Measurements from ENCODE around the gene FRYL. TPM values are rescaled to one million over a fixed set of nuclear protein-coding genes. Genes with fewer than 3 reads are reported as not detected.

Gene FRYL
- polyA plus RNA-seq, 3 donors, result 10.8 to 15.8 (median 14.4) TPM

GRCh38 chr4:48557478-48557877 is 222.6 kb downstream of the FRYL start:
- H3K27me3 Mint-ChIP-seq (ENCODE audit: low read depth in 3 of 3), result no peaks in the 10 kb centered on the region

GRCh38 chr4:48556268-48556667 is 223.8 kb downstream of the FRYL start:
- no peak overlapping the region for H3K27ac ChIP-seq (ENCODE audit: low read depth in 1 of 2, low read length in 2 of 2)

More at GRCh38 chr4:48557478-48557877, 222.6 kb downstream of the FRYL start:
- H3K27ac ChIP-seq (ENCODE audit: low read depth in 1 of 2, low read length in 2 of 2), result no peak overlapping the region
- H3K79me2 ChIP-seq (ENCODE audit: insufficient read depth, low read length), result no peaks in the 10 kb centered on the region
- H3K9me3 Mint-ChIP-seq, result no peaks in the 10 kb centered on the region
- WGBS (ENCODE audit: insufficient coverage), result 100% methylated on average over 2 of the region's 8 CpGs
- H3K4me3 ChIP-seq (replicated peaks in 1 of 3; ENCODE audit: low read depth in 2 of 3, low read length in 3 of 3), result no peak overlapping the region
- intact Hi-C loops (cut with micrococcal nuclease), result no loop called here
- no peak overlapping the region for H3K4me2 ChIP-seq (replicated peaks; ENCODE audit: extremely low read depth, low read length, poor library complexity, severe bottlenecking)
- no peak overlapping the region for H2AFZ ChIP-seq (ENCODE audit: insufficient read depth, low read depth, low read length, poor library complexity, severe bottlenecking)
- H3K9me3 ChIP-seq (replicated peaks in 1 of 2; ENCODE audit: control insufficient read depth in 1 of 2, insufficient read depth in 1 of 2, low read length in 2 of 2), result no peaks in the 10 kb centered on the region
- H3K27ac Mint-ChIP-seq, result no peak overlapping the region
- no peak for TF ChIP-seq CTCF (IDR thresholded peaks at IDR 0.05)
- H3K4me1 ChIP-seq (ENCODE audit: control insufficient read depth in 1 of 2, insufficient read depth in 2 of 2, low read length in 2 of 2), result no peaks in the 10 kb centered on the region
- H3K4me1 Mint-ChIP-seq, result no peaks in the 10 kb centered on the region
- H3K36me3 ChIP-seq (replicated peaks in 1 of 2; ENCODE audit: control insufficient read depth in 1 of 2, insufficient read depth in 2 of 2, low read length in 2 of 2), result peaks cover 77 to 93% of the 10 kb centered on the region in 2 donors
- H3K27me3 ChIP-seq (ENCODE audit: control insufficient read depth in 2 of 2, insufficient read depth in 2 of 2, low read length in 2 of 2), result no peaks in the 10 kb centered on the region
- no peaks in the 10 kb centered on the region for H4K20me1 ChIP-seq (ENCODE audit: insufficient read depth, low read length)
- no peak for DNase-seq
- peaks cover 75 to 90% of the 10 kb centered on the region in 2 donors for H3K36me3 Mint-ChIP-seq
- no peak overlapping the region for H3K9ac ChIP-seq (ENCODE audit: insufficient read depth, low read length, poor library complexity, severe bottlenecking)
- no peak overlapping the region for H3K4me3 Mint-ChIP-seq

More at GRCh38 chr4:48556268-48556667, 223.8 kb downstream of the FRYL start:
- Histone ChIP-seq H3K79me2 (ENCODE audit: insufficient read depth, low read length) (no peaks in the 10 kb centered on the region), H3K9ac (ENCODE audit: insufficient read depth, low read length, poor library complexity, severe bottlenecking) (no peak overlapping the region), H3K27me3 (ENCODE audit: control insufficient read depth in 2 of 2, insufficient read depth in 2 of 2, low read length in 2 of 2) (no peaks in the 10 kb centered on the region), H4K20me1 (ENCODE audit: insufficient read depth, low read length) (no peaks in the 10 kb centered on the region), H3K4me2 (replicated peaks; ENCODE audit: extremely low read depth, low read length, poor library complexity, severe bottlenecking) (no peak overlapping the region), H2AFZ (ENCODE audit: insufficient read depth, low read depth, low read length, poor library complexity, severe bottlenecking) (no peak overlapping the region), H3K4me1 (ENCODE audit: control insufficient read depth in 1 of 2, insufficient read depth in 2 of 2, low read length in 2 of 2) (no peaks in the 10 kb centered on the region), H3K9me3 (replicated peaks in 1 of 2; ENCODE audit: control insufficient read depth in 1 of 2, insufficient read depth in 1 of 2, low read length in 2 of 2) (no peaks in the 10 kb centered on the region), H3K36me3 (replicated peaks in 1 of 2; ENCODE audit: control insufficient read depth in 1 of 2, insufficient read depth in 2 of 2, low read length in 2 of 2) (peaks cover 76 to 92% of the 10 kb centered on the region in 2 donors), H3K4me3 (replicated peaks in 1 of 3; ENCODE audit: low read depth in 2 of 3, low read length in 3 of 3) (no peak overlapping the region)
- no peak for TF ChIP-seq CTCF (IDR thresholded peaks at IDR 0.05)
- Mint-ChIP-seq H3K9me3 (no peaks in the 10 kb centered on the region), H3K4me1 (no peaks in the 10 kb centered on the region), H3K4me3 (no peak overlapping the region), H3K27me3 (ENCODE audit: low read depth in 3 of 3) (no peaks in the 10 kb centered on the region), H3K36me3 (peaks cover 71 to 89% of the 10 kb centered on the region in 2 donors), H3K27ac (no peak overlapping the region)
- WGBS (ENCODE audit: insufficient coverage), result 95% methylated on average over 2 of the region's 2 CpGs
- intact Hi-C loops (cut with micrococcal nuclease), result no loop called here
- DNase-seq, result no peak

All from CD14-positive monocyte (primary cell).